IMR-90 (cell line): ENCODE measurements around the gene MALRD1. TPM values are rescaled to one million over a fixed set of nuclear protein-coding genes. Genes with fewer than 3 reads are reported as not detected.

Experiments
- ATAC-seq: fragments of 200-7000 bp; cut with Tn5 transposase; 2 replicates; pipeline ENCODE4 v1.9.1; 2020; ENCODE audit warnings: low read depth, mild to moderate bottlenecking, moderate library complexity
- BruUV-seq: library from RNA; stranded (reverse); fragments of 400-500 nt; replicated peaks from 2 replicates; lab custom pipeline; 2021; lab: Mats Ljungman, UMichigan
- CTCF ChIA-PET: fragments of 300-600 bp; formaldehyde crosslinking; extraction: SDS; loops from one replicate; lab custom pipeline; 2021; ENCODE audit warnings: antibody characterized with exemption; lab: Yijun Ruan, JAX
- POLR2A ChIA-PET: fragments of 300-600 bp; sonication (Branson Sonifier 250); formaldehyde crosslinking; loops from one replicate; lab custom pipeline; 2022; ENCODE audit warnings: antibody characterized with exemption; ENCODE audit not compliant: unreplicated experiment; lab: Charles Lee
- DNase-seq: peaks from one replicate; pipeline ENCODE4 v3.0.0; 2013
- H2AFZ ChIP-seq: replicated peaks from 2 replicates; pipeline ENCODE3; 2013; ENCODE audit warnings: low read length, mild to moderate bottlenecking; ENCODE audit not compliant: poor library complexity
- H2AK5ac ChIP-seq: 2 replicates; pipeline ENCODE4 v1.6.1; 2013; ENCODE audit warnings: low read depth, low read length, inconsistent platforms
- H2AK9ac ChIP-seq: replicated peaks from 2 replicates; pipeline ENCODE3; 2013; ENCODE audit warnings: mild to moderate bottlenecking, low read depth, low read length, moderate library complexity; ENCODE audit not compliant: poor library complexity
- H2BK120ac ChIP-seq: 2 replicates; pipeline ENCODE4 v1.6.1; 2013; ENCODE audit warnings: low read depth, low read length, inconsistent platforms
- H2BK15ac ChIP-seq: 3 replicates; pipeline ENCODE4 v1.6.1; 2013; ENCODE audit warnings: low read depth, low read length, inconsistent platforms
- H2BK20ac ChIP-seq: 2 replicates; pipeline ENCODE4 v1.6.1; 2013; ENCODE audit warnings: low read depth, mild to moderate bottlenecking, inconsistent platforms, low read length, moderate library complexity
- H2BK5ac ChIP-seq: 2 replicates; pipeline ENCODE4 v1.6.1; 2013; ENCODE audit warnings: mild to moderate bottlenecking, low read depth, low read length, inconsistent platforms; ENCODE audit not compliant: poor library complexity, severe bottlenecking
- H3K14ac ChIP-seq: replicated peaks from 2 replicates; pipeline ENCODE4 v1.6.1; 2013; ENCODE audit warnings: low read depth, low read length, inconsistent platforms
- H3K18ac ChIP-seq: 2 replicates; pipeline ENCODE4 v1.6.1; 2013; ENCODE audit warnings: low read depth, low read length, control low read depth
- H3K23ac ChIP-seq: 2 replicates; pipeline ENCODE4 v1.6.1; 2013; ENCODE audit warnings: low read depth, low read length, inconsistent platforms
- H3K27ac ChIP-seq: 2 replicates; pipeline ENCODE4 v1.5.1; 2013; ENCODE audit warnings: mild to moderate bottlenecking, control low read depth, low read length; ENCODE audit not compliant: insufficient read depth
- H3K27me3 ChIP-seq: 2 replicates; pipeline ENCODE4 v1.6.1; 2013; ENCODE audit warnings: low read length; ENCODE audit not compliant: control insufficient read depth, insufficient read depth
- H3K36me3 ChIP-seq: 2 replicates; pipeline ENCODE4 v1.6.1; 2013; ENCODE audit warnings: low read length, mixed read lengths; ENCODE audit not compliant: control insufficient read depth, insufficient read depth
- H3K4ac ChIP-seq: 2 replicates; pipeline ENCODE4 v1.6.1; 2013; ENCODE audit warnings: low read depth, low read length, inconsistent platforms
- H3K4me1 ChIP-seq: 2 replicates; pipeline ENCODE4 v1.6.1; 2013; ENCODE audit warnings: low read length, mixed read lengths; ENCODE audit not compliant: control insufficient read depth, insufficient read depth
- H3K4me2 ChIP-seq: 2 replicates; pipeline ENCODE4 v1.6.1; 2013; ENCODE audit warnings: low read depth, mild to moderate bottlenecking, control low read depth, low read length, moderate library complexity
- H3K4me3 ChIP-seq: 2 replicates; pipeline ENCODE4 v1.5.1; 2013; ENCODE audit warnings: low read depth, mild to moderate bottlenecking, control low read depth, low read length, moderate library complexity; ENCODE audit not compliant: insufficient read depth
- H3K56ac ChIP-seq: 2 replicates; pipeline ENCODE4 v1.6.1; 2013; ENCODE audit warnings: low read length, inconsistent platforms; ENCODE audit not compliant: insufficient read depth; ENCODE audit errors: extremely low read depth
- H3K79me1 ChIP-seq, 2 experiments: 2 replicates each; pipeline ENCODE4 v1.6.1; 2013; ENCODE audit warnings: low read length in 2 of 2, inconsistent platforms in 1 of 2, low read depth in 1 of 2
- H3K9ac ChIP-seq: 2 replicates; pipeline ENCODE4 v1.6.1; 2013; ENCODE audit warnings: low read depth, low read length, control low read depth
- H3K9me1 ChIP-seq: 2 replicates; pipeline ENCODE4 v1.6.1; 2013; ENCODE audit warnings: low read length, inconsistent platforms; ENCODE audit not compliant: insufficient read depth
- H3K9me3 ChIP-seq: 2 replicates; pipeline ENCODE4 v1.6.1; 2013; ENCODE audit warnings: low read length; ENCODE audit not compliant: control insufficient read depth, insufficient read depth
- H4K20me1 ChIP-seq: 2 replicates; pipeline ENCODE4 v1.6.1; 2013; ENCODE audit warnings: low read length, inconsistent platforms; ENCODE audit not compliant: insufficient read depth
- H4K5ac ChIP-seq: 2 replicates; pipeline ENCODE4 v1.6.1; 2013; ENCODE audit warnings: mild to moderate bottlenecking, low read depth, low read length, control low read depth
- H4K8ac ChIP-seq, 2 experiments: 2 replicates each; pipeline ENCODE4 v1.6.1; 2013; ENCODE audit warnings: low read depth in 2 of 2, low read length in 2 of 2, control low read depth in 1 of 2, inconsistent platforms in 1 of 2
- H4K91ac ChIP-seq: 2 replicates; pipeline ENCODE4 v1.6.1; 2013; ENCODE audit warnings: low read depth, low read length, inconsistent platforms; ENCODE audit not compliant: insufficient read depth
- CEBPB ChIP-seq: IDR thresholded peaks from 2 replicates; pipeline ENCODE4 v1.6.1; 2012; ENCODE audit warnings: low read depth, low read length, improper control_type of control experiment
- MAFK ChIP-seq: IDR thresholded peaks from 2 replicates; pipeline ENCODE4 v1.6.1; 2012; ENCODE audit warnings: low read depth, low read length, improper control_type of control experiment
- WGBS, 2 experiments: methylation state at CpG; one replicate each; pipeline versions ENCODE4 v1.1.5 to v1.1.7; 2013; ENCODE audit warnings: missing lambda C conversion rate in 2 of 2; ENCODE audit not compliant: insufficient read length in 1 of 2; ENCODE audit errors: extremely low coverage in 2 of 2; 5-methylcytosine and 5-hydroxymethylcytosine counted together
- dilution Hi-C: fragments of 300-500 bp; cut with HindIII; formaldehyde crosslinking; loops from one replicate; pipeline ENCODE4 v1.14.3; 2018; ENCODE audit warnings: low sequenced_read_pairs; ENCODE audit not compliant: unreplicated experiment
- in situ Hi-C: fragments of 300-500 bp; cut with MboI; formaldehyde crosslinking; loops from 3 replicates; pipeline ENCODE4 v1.14.3; 2019; ENCODE audit warnings: low sequenced_read_pairs, inconsistent platforms, mixed read lengths
- intact Hi-C: fragments of 100-400 bp; cut with micrococcal nuclease; formaldehyde crosslinking; loops from 2 replicates; pipeline ENCODE4 v1.10.0; 2022
- polyA plus RNA-seq, 3 experiments: library from polyadenylated mRNA; depleted of rRNA; stranded (reverse); fragments of >200 nt; gene quantifications; 2 replicates each; pipeline ENCODE4 v1.2.3, GENCODE V29; 2012; ENCODE audit warnings: low replicate concordance in 1 of 3
- total RNA-seq: library from RNA; depleted of rRNA; stranded (reverse); fragments of >200 nt; gene quantifications from 2 replicates; pipeline ENCODE4 v1.2.3, GENCODE V29; 2012

MALRD1 gene
- total and polyA plus RNA-seq, 2 of the 4 experiments (the other 2 are of a cell fraction), result 0.34 to 1.1 TPM

DNA sequence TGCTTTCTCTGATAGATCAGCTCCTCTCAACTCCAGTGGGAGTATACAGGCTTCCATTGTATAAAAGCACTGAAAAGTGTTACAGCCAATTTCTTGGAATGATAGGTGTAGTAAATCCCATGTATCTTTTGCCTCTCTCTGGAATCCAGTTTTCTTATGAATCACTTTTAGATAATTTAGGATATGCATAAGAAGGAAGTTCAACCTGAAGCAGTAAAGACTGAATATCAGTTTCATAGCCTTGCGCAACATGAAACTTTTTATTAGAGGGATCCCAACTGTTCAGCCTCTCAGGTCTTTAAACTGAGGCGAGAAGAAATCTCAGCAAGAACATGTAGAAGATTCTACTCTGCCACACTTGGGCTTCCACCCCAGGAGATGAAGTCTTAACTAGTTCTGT is 280.0 kb downstream of the MALRD1 start:
- H4K91ac ChIP-seq, result no peak overlapping the region
- H3K9me3 ChIP-seq, result no peaks in the 10 kb centered on the region
- ATAC-seq, result no peak
- no peak overlapping the region for H3K4ac ChIP-seq
- dilution Hi-C loops, result no loop called here
- H3K56ac ChIP-seq, result no peak overlapping the region
- no peak overlapping the region for H3K4me3 ChIP-seq
- no peak overlapping the region for H3K27ac ChIP-seq
- no peak overlapping the region for H2AK9ac ChIP-seq
- H2AFZ ChIP-seq, result no peak overlapping the region
- H2AK5ac ChIP-seq, result no peak overlapping the region
- H2BK5ac ChIP-seq, result no peak overlapping the region
- no CpG with 5 or more reads among the region's 2 CpGs for WGBS, 2 experiments
- TF ChIP-seq CEBPB (peak; percentile 85), MAFK (no peak)
- no peaks in the 10 kb centered on the region for H4K20me1 ChIP-seq
- H3K9ac ChIP-seq, result no peak overlapping the region
- no peaks in the 10 kb centered on the region for H3K36me3 ChIP-seq
- no peaks in the 10 kb centered on the region; the same call in 1 of the 2 replicates for H3K4me1 ChIP-seq
- no peak overlapping the region for H4K5ac ChIP-seq
- no peak for DNase-seq
- no peak overlapping the region for H3K4me2 ChIP-seq
- H2BK15ac ChIP-seq, result no peak overlapping the region
- ChIA-PET CTCF (no interaction called here), POLR2A (no interaction called here)
- in situ Hi-C loops, result no loop called here
- no peak overlapping the region for H4K8ac ChIP-seq
- H3K14ac ChIP-seq, result no peak overlapping the region
- H3K79me1 ChIP-seq, result no peaks in the 10 kb centered on the region
- H3K27me3 ChIP-seq, result no peaks in the 10 kb centered on the region
- no TSS peak for BruUV-seq
- intact Hi-C loops, result no loop called here
- no peak overlapping the region for H2BK120ac ChIP-seq
- H3K9me1 ChIP-seq, result no peaks in the 10 kb centered on the region
- no peak overlapping the region for H3K18ac ChIP-seq
- no peak overlapping the region for H3K23ac ChIP-seq
- H2BK20ac ChIP-seq, result no peak overlapping the region
